Endothelial cell of umbilical vein (primary cell): ENCODE measurements around the gene EGLN1. TPM values are rescaled to one million over a fixed set of nuclear protein-coding genes. Genes with fewer than 3 reads are reported as not detected.

Experiments
- BruUV-seq: library from RNA; stranded (reverse); fragments of 400-500 nt; replicated peaks from 2 replicates; lab custom pipeline; 2021; lab: Mats Ljungman, UMichigan
- CTCF ChIA-PET: fragments of 300-600, 350-600 bp; sonication (Branson Sonifier 250); formaldehyde crosslinking; loops from one replicate; lab custom pipeline; 2021; ENCODE audit warnings: antibody characterized with exemption, inconsistent platforms; lab: Charles Lee
- POLR2A ChIA-PET: fragments of 300-600, 350-600 bp; sonication (Branson Sonifier 250); formaldehyde crosslinking; loops from one replicate; lab custom pipeline; 2021; ENCODE audit warnings: antibody characterized with exemption, inconsistent platforms; lab: Charles Lee
- DNase-seq: peaks from one replicate; pipeline ENCODE4 v3.0.0-alpha.2; 2011; ENCODE audit warnings: low read depth, low spot score
- FAIRE-seq: peaks from 2 replicates; lab custom pipeline; 2011; peaks lifted over from hg19 to GRCh38; lab: Jason Lieb, UNC
- H2AFZ ChIP-seq: 2 replicates; pipeline ENCODE4 v1.6.0; 2012; ENCODE audit warnings: low read depth, low read length, control low read depth, inconsistent platforms
- H3K27ac ChIP-seq: 2 replicates; pipeline ENCODE4 v1.5.1; 2011; ENCODE audit warnings: low read depth, mild to moderate bottlenecking, control low read depth, low read length, moderate library complexity; ENCODE audit not compliant: insufficient read depth
- H3K27me3 ChIP-seq, 2 experiments: 2 replicates each; pipeline versions ENCODE4 v1.6.0 to v1.6.1; 2011; ENCODE audit warnings: low read length in 2 of 2, mixed read lengths in 1 of 2; ENCODE audit not compliant: control insufficient read depth in 2 of 2, insufficient read depth in 2 of 2
- H3K36me3 ChIP-seq, 2 experiments: 2 replicates in 1 of 2; 3 replicates in 1 of 2; pipeline ENCODE4 v1.5.1; 2011; ENCODE audit warnings: low read length in 2 of 2, mild to moderate bottlenecking in 1 of 2, moderate library complexity in 1 of 2; ENCODE audit not compliant: control insufficient read depth in 2 of 2, insufficient read depth in 2 of 2; ENCODE audit errors: extremely low read depth in 1 of 2
- H3K4me1 ChIP-seq: 3 replicates; pipeline ENCODE4 v1.5.1; 2011; ENCODE audit warnings: mild to moderate bottlenecking, low read length; ENCODE audit not compliant: control insufficient read depth, insufficient read depth; ENCODE audit errors: extremely low read depth
- H3K4me2 ChIP-seq: 2 replicates; pipeline ENCODE4 v1.6.1; 2011; ENCODE audit warnings: low read length, control low read depth, mixed read lengths; ENCODE audit not compliant: insufficient read depth
- H3K4me3 ChIP-seq, 3 experiments: fragments of 200-600 bp in 1 of 3; sonication (generic), shearing (Covaris generic) in 1 of 3; replicated peaks in 1 of 3; 2 replicates each; pipeline ENCODE4 v1.5.1; 2011 to 2016; ENCODE audit warnings: control low read depth in 3 of 3, low read length in 3 of 3, mild to moderate bottlenecking in 2 of 3, inconsistent platforms in 1 of 3, low read depth in 1 of 3, moderate library complexity in 1 of 3; ENCODE audit not compliant: insufficient read depth in 1 of 3
- H3K79me2 ChIP-seq: 2 replicates; pipeline ENCODE4 v1.6.0; 2012; ENCODE audit warnings: low read length, inconsistent platforms; ENCODE audit not compliant: control insufficient read depth, insufficient read depth
- H3K9ac ChIP-seq: replicated peaks from 2 replicates; pipeline ENCODE3; 2011; ENCODE audit warnings: low read length, control low read depth; ENCODE audit not compliant: insufficient read depth; ENCODE audit errors: extremely low read depth
- H3K9me1 ChIP-seq: replicated peaks from 3 replicates; pipeline ENCODE4 v1.6.0; 2011; ENCODE audit warnings: mild to moderate bottlenecking, low read length; ENCODE audit not compliant: control insufficient read depth, insufficient read depth; ENCODE audit errors: extremely low read depth
- H3K9me3 ChIP-seq: replicated peaks from 2 replicates; pipeline ENCODE4 v1.5.1; 2012; ENCODE audit warnings: low read length, inconsistent platforms; ENCODE audit not compliant: control insufficient read depth, insufficient read depth
- H4K20me1 ChIP-seq: replicated peaks from 2 replicates; pipeline ENCODE3; 2011; ENCODE audit warnings: mild to moderate bottlenecking, low read length; ENCODE audit not compliant: control insufficient read depth, insufficient read depth; ENCODE audit errors: extremely low read depth
- EZH2 ChIP-seq: IDR thresholded peaks from 2 replicates; pipeline ENCODE4 v1.6.1; 2012; ENCODE audit warnings: borderline replicate concordance, low read depth, mild to moderate bottlenecking, moderate library complexity, low read length, inconsistent platforms; ENCODE audit not compliant: severe bottlenecking
- FOS ChIP-seq: IDR thresholded peaks from 2 replicates; pipeline ENCODE4 v1.6.1; 2011; ENCODE audit warnings: mild to moderate bottlenecking, low read length, moderate library complexity, borderline replicate concordance; ENCODE audit not compliant: insufficient read depth
- GATA2 ChIP-seq: IDR thresholded peaks from 2 replicates; pipeline ENCODE4 v1.7.0; 2011; ENCODE audit warnings: low read depth, mild to moderate bottlenecking, moderate library complexity, mixed read lengths, low read length; ENCODE audit not compliant: insufficient read length, insufficient read depth
- JUN ChIP-seq: IDR thresholded peaks from 2 replicates; pipeline ENCODE4 v1.6.1; 2011; ENCODE audit warnings: borderline replicate concordance, low read depth; ENCODE audit not compliant: insufficient read length, insufficient read depth
- MAX ChIP-seq: IDR thresholded peaks from 2 replicates; pipeline ENCODE4 v1.6.1; 2011; ENCODE audit not compliant: insufficient read depth, insufficient read length
- MYC ChIP-seq: IDR thresholded peaks from one replicate; pipeline ENCODE4 v1.6.1; 2011; ENCODE audit warnings: mild to moderate bottlenecking, low read depth, low read length
- POLR2A ChIP-seq: IDR thresholded peaks from 2 replicates; pipeline ENCODE4 v1.6.1; 2012; ENCODE audit warnings: low read depth, mild to moderate bottlenecking, control low read depth, low read length
- POLR2AphosphoS5 ChIP-seq: IDR thresholded peaks from 2 replicates; pipeline ENCODE4 v1.6.1; 2012; ENCODE audit warnings: low read depth, mild to moderate bottlenecking, control low read depth, low read length, moderate library complexity; ENCODE audit not compliant: insufficient read depth
- dilution Hi-C: fragments of 300-500 bp; cut with MboI; formaldehyde crosslinking; loops from one replicate; pipeline ENCODE4 v1.15.0; 2019; ENCODE audit warnings: low sequenced_read_pairs; ENCODE audit not compliant: extremely low pct_ligation_motif_present
- intact Hi-C: fragments of 100-400 bp; cut with micrococcal nuclease; formaldehyde crosslinking; loops from one replicate; pipeline ENCODE4 v1.10.0; 2022
- polyA plus RNA-seq, 4 experiments: library from polyadenylated mRNA; depleted of rRNA in 3 of 4; stranded (reverse) in 3 of 4; unstranded in 1 of 4; fragments of >200 nt; gene quantifications; 2 replicates each; pipeline versions ENCODE4 v1.2.1 to v1.2.3, GENCODE V29; 2011 to 2012; ENCODE audit warnings: missing spikeins in 1 of 4
- total RNA-seq: library from RNA; stranded (reverse); gene quantifications from 2 replicates; pipeline ENCODE4 v1.2.3, GENCODE V29; 2021
- TF ChIP-seq, protein P1 (sequence below), 2 donors: IDR thresholded peaks; 1 replicate in 1 of 2; 2 replicates in 1 of 2; pipeline ENCODE4 v1.5.1; 2011; ENCODE audit warnings: low read length in 2 of 2, mild to moderate bottlenecking in 2 of 2, moderate library complexity in 2 of 2, control low read depth in 1 of 2, inconsistent platforms in 1 of 2, low read depth in 1 of 2; ENCODE audit not compliant: insufficient read depth in 1 of 2; ENCODE audit errors: extremely low read depth in 1 of 2

EGLN1 gene
- total and polyA plus RNA-seq, 2 donors (not counting 3 experiments of a cell fraction or from before 2014, with no cell fraction given), result 13.7 to 38.1 TPM

- H3K27ac ChIP-seq, result peak overlapping the region; percentile 53
- peaks cover 38% of the 10 kb centered on the region for H3K4me1 ChIP-seq
- no TSS peak for BruUV-seq
- H3K9me3 ChIP-seq, result no peaks in the 10 kb centered on the region
- peaks cover 73% of the 10 kb centered on the region for H3K79me2 ChIP-seq
- dilution Hi-C loops, result no loop called here
- TF ChIP-seq MAX (no peak), GATA2 (no peak), MYC (no peak), EZH2 (no peak), POLR2A (no peak), FOS (no peak), POLR2AphosphoS5 (no peak), JUN (no peak)
- TF ChIP-seq, protein P1, sequence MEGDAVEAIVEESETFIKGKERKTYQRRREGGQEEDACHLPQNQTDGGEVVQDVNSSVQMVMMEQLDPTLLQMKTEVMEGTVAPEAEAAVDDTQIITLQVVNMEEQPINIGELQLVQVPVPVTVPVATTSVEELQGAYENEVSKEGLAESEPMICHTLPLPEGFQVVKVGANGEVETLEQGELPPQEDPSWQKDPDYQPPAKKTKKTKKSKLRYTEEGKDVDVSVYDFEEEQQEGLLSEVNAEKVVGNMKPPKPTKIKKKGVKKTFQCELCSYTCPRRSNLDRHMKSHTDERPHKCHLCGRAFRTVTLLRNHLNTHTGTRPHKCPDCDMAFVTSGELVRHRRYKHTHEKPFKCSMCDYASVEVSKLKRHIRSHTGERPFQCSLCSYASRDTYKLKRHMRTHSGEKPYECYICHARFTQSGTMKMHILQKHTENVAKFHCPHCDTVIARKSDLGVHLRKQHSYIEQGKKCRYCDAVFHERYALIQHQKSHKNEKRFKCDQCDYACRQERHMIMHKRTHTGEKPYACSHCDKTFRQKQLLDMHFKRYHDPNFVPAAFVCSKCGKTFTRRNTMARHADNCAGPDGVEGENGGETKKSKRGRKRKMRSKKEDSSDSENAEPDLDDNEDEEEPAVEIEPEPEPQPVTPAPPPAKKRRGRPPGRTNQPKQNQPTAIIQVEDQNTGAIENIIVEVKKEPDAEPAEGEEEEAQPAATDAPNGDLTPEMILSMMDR (IDR thresholded peaks at IDR 0.05; ENCODE audit: extremely low read depth in 1 of 2, insufficient read depth in 1 of 2, low read depth in 1 of 2, low read length in 2 of 2), result no peak
- H2AFZ ChIP-seq, result no peak overlapping the region
- intact Hi-C loops, result loop anchor here (1.0 kb wide), 1 partner anchor 11 kb away; no protein-coding TSS in a partner anchor
- peak; percentile 45 for DNase-seq
- no peaks in the 10 kb centered on the region for H3K27me3 ChIP-seq
- no peaks in the 10 kb centered on the region for H3K36me3 ChIP-seq
- CTCF ChIA-PET, result interaction anchor here (0.9 to 3.6 kb wide), 8 partner anchors 25 to 165 kb away, joined by 3 to 39 read pairs (median 4); no protein-coding TSS in a partner anchor
- H3K4me3 ChIP-seq, result peak overlapping the region; percentile 63 to 97 (median 91)
- peak overlapping the region; percentile 72 for H3K9ac ChIP-seq
- peak overlapping the region; percentile 99 for H3K4me2 ChIP-seq
- POLR2A ChIA-PET, result no interaction called here
- H3K9me1 ChIP-seq, result no peaks in the 10 kb centered on the region
- peaks cover 5% of the 10 kb centered on the region for H4K20me1 ChIP-seq
- FAIRE-seq, result no peak
Measured at GRCh38 chr1:231419147-231419546, 2.9 kb downstream of the EGLN1 start.
